ENCODE data around the gene TMBIM1.

The TMBIM1 gene

GRCh38 chr2:218286570-218287459 is 5.5 kb downstream of the TMBIM1 start (continued):
- TF ChIP-seq INSM2 (tag by site-specific recombination; IDR thresholded peaks at IDR 0.05) (peak; percentile 22; the same call in 1 of the 2 replicates), ZSCAN23 (tag by site-specific recombination; IDR thresholded peaks at IDR 0.05) (no peak), ZNF513 (tag by site-specific recombination; IDR thresholded peaks at IDR 0.05) (peak; percentile 58; the same call in 1 of the 2 replicates), ZNF341 (tag by site-specific recombination; IDR thresholded peaks at IDR 0.05; ENCODE audit: low read depth) (peak; percentile 79), ZNF146 (tag by site-specific recombination; IDR thresholded peaks at IDR 0.05) (no peak), EGR2 (tag by site-specific recombination; IDR thresholded peaks at IDR 0.05; ENCODE audit: low read depth) (peak; percentile 16; the same call in 1 of the 2 replicates), ZNF24 (tag by site-specific recombination; IDR thresholded peaks at IDR 0.05) (peak; percentile 21; the same call in 1 of the 2 replicates), ZNF747 (tag by site-specific recombination; IDR thresholded peaks at IDR 0.05) (no peak), IKZF3 (tag by site-specific recombination; IDR thresholded peaks at IDR 0.05) (peak; percentile 50; the same call in 1 of the 2 replicates), ZNF658 (tag by site-specific recombination; IDR thresholded peaks at IDR 0.05) (no peak), ZNF645 (tag by site-specific recombination; IDR thresholded peaks at IDR 0.05) (no peak), GLIS1 (tag by site-specific recombination; IDR thresholded peaks at IDR 0.05) (peak; percentile 81), MYNN (tag by site-specific recombination; IDR thresholded peaks at IDR 0.05; ENCODE audit: borderline replicate concordance) (no peak), SP3 (tag by site-specific recombination; IDR thresholded peaks at IDR 0.05) (peak; percentile 68), SCRT1 (tag by site-specific recombination; IDR thresholded peaks at IDR 0.05; ENCODE audit: borderline replicate concordance) (no peak), BCL11A (tag by site-specific recombination; IDR thresholded peaks at IDR 0.05; ENCODE audit: low read depth) (no peak), OSR2 (tag by site-specific recombination; IDR thresholded peaks at IDR 0.05) (0 out of 2 replicates have a peak, but pooled peaks have one; percentile 5), ZNF366 (tag by site-specific recombination; conservative IDR thresholded peaks at IDR 0.05) (peak; percentile 80), ZNF501 (tag by site-specific recombination; IDR thresholded peaks at IDR 0.05) (no peak), ZNF843 (tag by site-specific recombination; IDR thresholded peaks at IDR 0.05) (no peak), ZNF600 (tag by site-specific recombination; IDR thresholded peaks at IDR 0.05) (peak; percentile 91), ZBTB21 (tag by site-specific recombination; IDR thresholded peaks at IDR 0.05) (peak; percentile 82), ZNF639 (tag by site-specific recombination; IDR thresholded peaks at IDR 0.05) (peak; percentile 71), ZNF561 (tag by site-specific recombination; IDR thresholded peaks at IDR 0.05; ENCODE audit: borderline replicate concordance) (no peak), ZNF76 (tag by site-specific recombination; IDR thresholded peaks at IDR 0.05; ENCODE audit: borderline replicate concordance, low read depth) (no peak), ZBTB20 (tag by site-specific recombination; IDR thresholded peaks at IDR 0.05) (peak; percentile 61), BCL11B (tag by site-specific recombination; IDR thresholded peaks at IDR 0.05; ENCODE audit: low read depth) (no peak), ZNF112 (tag by site-specific recombination; IDR thresholded peaks at IDR 0.05) (no peak), ZNF280C (tag by site-specific recombination; IDR thresholded peaks at IDR 0.05) (no peak), RBAK (tag by site-specific recombination; IDR thresholded peaks at IDR 0.05) (no peak), ZNF670 (tag by site-specific recombination; IDR thresholded peaks at IDR 0.05; ENCODE audit: low read depth) (no peak), ZNF133 (tag by site-specific recombination; IDR thresholded peaks at IDR 0.05) (no peak)
